Measurements from ENCODE around the gene ZAR1.
"Not testable (repeated sequence)": the region's sequence is repeated elsewhere in the genome, so short reads cannot be mapped to it uniquely, and the experiment has no call there.

The ZAR1 gene

GRCh38 chr4:48451656-48452055 is 38.4 kb upstream of the ZAR1 start:
- not testable (repeated sequence) for H2BK5ac ChIP-seq (ENCODE audit: low read length); H3K18ac ChIP-seq (ENCODE audit: low read length); H3K56ac ChIP-seq (ENCODE audit: low read length); H3K27me3 ChIP-seq (ENCODE audit: insufficient read depth, low read length, poor library complexity); DNase-seq; H3K4me2 ChIP-seq (ENCODE audit: low read length); H4K8ac ChIP-seq (ENCODE audit: low read depth, low read length); H3K4me3 ChIP-seq (ENCODE audit: low read length); H3K79me1 ChIP-seq (ENCODE audit: low read length); H3K27ac ChIP-seq (ENCODE audit: low read depth, low read length); H3K9ac ChIP-seq (ENCODE audit: low read length); H3K4ac ChIP-seq (ENCODE audit: low read depth, low read length); H3K36me3 ChIP-seq (ENCODE audit: control insufficient read depth, insufficient read depth, low read length); H4K5ac ChIP-seq (ENCODE audit: low read length); H2AK5ac ChIP-seq (ENCODE audit: low read length); H3K4me1 ChIP-seq (ENCODE audit: control insufficient read depth, low read depth, low read length); H3K79me2 ChIP-seq (ENCODE audit: control insufficient read depth, insufficient read depth, low read length); H2BK15ac ChIP-seq (replicated peaks; ENCODE audit: low read depth); H3K23ac ChIP-seq (ENCODE audit: low read length); H2BK120ac ChIP-seq (ENCODE audit: low read depth, low read length)
- WGBS (ENCODE audit: extremely low coverage, insufficient coverage, low lambda C conversion rate) = no CpG with 5 or more reads among the region's 3 CpGs

- WGBS (ENCODE audit: extremely low coverage, insufficient coverage, low lambda C conversion rate) = no CpG with 5 or more reads among the region's 2 CpGs
Measured at GRCh38 chr4:48454591-48454990, 35.5 kb upstream of the ZAR1 start.

GRCh38 chr4:48461000-48461399 is 29.1 kb upstream of the ZAR1 start:
- Histone ChIP-seq H2AK5ac (ENCODE audit: low read length) (no peak overlapping the region), H2BK15ac (replicated peaks; ENCODE audit: low read depth) (no peak overlapping the region), H3K4ac (ENCODE audit: low read depth, low read length) (no peak overlapping the region), H3K79me2 (ENCODE audit: control insufficient read depth, insufficient read depth, low read length) (no peaks in the 10 kb centered on the region), H3K56ac (ENCODE audit: low read length) (no peak overlapping the region), H3K23ac (ENCODE audit: low read length) (no peak overlapping the region), H2BK120ac (ENCODE audit: low read depth, low read length) (no peak overlapping the region), H3K4me1 (ENCODE audit: control insufficient read depth, low read depth, low read length) (no peaks in the 10 kb centered on the region), H3K4me2 (ENCODE audit: low read length) (no peak overlapping the region), H3K36me3 (ENCODE audit: control insufficient read depth, insufficient read depth, low read length) (no peaks in the 10 kb centered on the region), H3K4me3 (ENCODE audit: low read length) (no peak overlapping the region), H3K18ac (ENCODE audit: low read length) (no peak overlapping the region), H4K8ac (ENCODE audit: low read depth, low read length) (no peak overlapping the region), H2BK5ac (ENCODE audit: low read length) (no peak overlapping the region), H4K5ac (ENCODE audit: low read length) (no peak overlapping the region), H3K9ac (ENCODE audit: low read length) (no peak overlapping the region), H3K79me1 (ENCODE audit: low read length) (no peaks in the 10 kb centered on the region), H3K27ac (ENCODE audit: low read depth, low read length) (no peak overlapping the region), H3K27me3 (ENCODE audit: insufficient read depth, low read length, poor library complexity) (peaks cover 1% of the 10 kb centered on the region)
- peak; percentile 70 for DNase-seq

More at GRCh38 chr4:48454591-48454990, 35.5 kb upstream of the ZAR1 start:
- Histone ChIP-seq H3K4me1 (ENCODE audit: control insufficient read depth, low read depth, low read length) (no peaks in the 10 kb centered on the region), H3K27me3 (ENCODE audit: insufficient read depth, low read length, poor library complexity) (no peaks in the 10 kb centered on the region), H3K27ac (ENCODE audit: low read depth, low read length) (no peak overlapping the region), H4K5ac (ENCODE audit: low read length) (no peak overlapping the region), H2BK15ac (replicated peaks; ENCODE audit: low read depth) (no peak overlapping the region), H3K79me1 (ENCODE audit: low read length) (no peaks in the 10 kb centered on the region), H3K23ac (ENCODE audit: low read length) (no peak overlapping the region), H2AK5ac (ENCODE audit: low read length) (no peak overlapping the region), H3K4me3 (ENCODE audit: low read length) (no peak overlapping the region), H3K18ac (ENCODE audit: low read length) (no peak overlapping the region), H3K79me2 (ENCODE audit: control insufficient read depth, insufficient read depth, low read length) (no peaks in the 10 kb centered on the region), H3K36me3 (ENCODE audit: control insufficient read depth, insufficient read depth, low read length) (no peaks in the 10 kb centered on the region), H3K4me2 (ENCODE audit: low read length) (no peak overlapping the region), H3K56ac (ENCODE audit: low read length) (no peak overlapping the region), H4K8ac (ENCODE audit: low read depth, low read length) (no peak overlapping the region), H2BK5ac (ENCODE audit: low read length) (no peak overlapping the region), H2BK120ac (ENCODE audit: low read depth, low read length) (no peak overlapping the region), H3K9ac (ENCODE audit: low read length) (no peak overlapping the region), H3K4ac (ENCODE audit: low read depth, low read length) (no peak overlapping the region)
- no peak for DNase-seq

- H3K79me1 ChIP-seq (ENCODE audit: low read length) = no peaks in the 10 kb centered on the region
- no peak for DNase-seq
- H3K27me3 ChIP-seq (ENCODE audit: insufficient read depth, low read length, poor library complexity) = peaks cover 1% of the 10 kb centered on the region
- no CpG with 5 or more reads among the region's 5 CpGs for WGBS (ENCODE audit: extremely low coverage, insufficient coverage, low lambda C conversion rate)
- H2BK15ac ChIP-seq (replicated peaks; ENCODE audit: low read depth) = no peak overlapping the region
- H3K4me3 ChIP-seq (ENCODE audit: low read length) = no peak overlapping the region
- no peak overlapping the region for H3K27ac ChIP-seq (ENCODE audit: low read depth, low read length)
- no peak overlapping the region for H3K56ac ChIP-seq (ENCODE audit: low read length)
- H3K23ac ChIP-seq (ENCODE audit: low read length) = no peak overlapping the region
- no peak overlapping the region for H2BK5ac ChIP-seq (ENCODE audit: low read length)
- no peak overlapping the region for H3K4me2 ChIP-seq (ENCODE audit: low read length)
- no peak overlapping the region for H3K4ac ChIP-seq (ENCODE audit: low read depth, low read length)
- no peak overlapping the region for H2BK120ac ChIP-seq (ENCODE audit: low read depth, low read length)
- no peak overlapping the region for H2AK5ac ChIP-seq (ENCODE audit: low read length)
- H4K5ac ChIP-seq (ENCODE audit: low read length) = no peak overlapping the region
- no peaks in the 10 kb centered on the region for H3K36me3 ChIP-seq (ENCODE audit: control insufficient read depth, insufficient read depth, low read length)
- no peak overlapping the region for H3K9ac ChIP-seq (ENCODE audit: low read length)
- H3K4me1 ChIP-seq (ENCODE audit: control insufficient read depth, low read depth, low read length) = no peaks in the 10 kb centered on the region
- no peak overlapping the region for H4K8ac ChIP-seq (ENCODE audit: low read depth, low read length)
- no peak overlapping the region for H3K18ac ChIP-seq (ENCODE audit: low read length)
- H3K79me2 ChIP-seq (ENCODE audit: control insufficient read depth, insufficient read depth, low read length) = no peaks in the 10 kb centered on the region
Measured at GRCh38 chr4:48462363-48462762, 27.7 kb upstream of the ZAR1 start.

GRCh38 chr4:48467442-48467841 is 22.6 kb upstream of the ZAR1 start:
- no peak overlapping the region for H3K4me2 ChIP-seq (ENCODE audit: low read length)
- no peaks in the 10 kb centered on the region for H3K79me1 ChIP-seq (ENCODE audit: low read length)
- no peak overlapping the region for H2BK15ac ChIP-seq (replicated peaks; ENCODE audit: low read depth)
- H3K4me1 ChIP-seq (ENCODE audit: control insufficient read depth, low read depth, low read length) = no peaks in the 10 kb centered on the region
- no peak overlapping the region for H2AK5ac ChIP-seq (ENCODE audit: low read length)
- DNase-seq = no peak
- H3K56ac ChIP-seq (ENCODE audit: low read length) = no peak overlapping the region
- no peak overlapping the region for H2BK5ac ChIP-seq (ENCODE audit: low read length)
- no peak overlapping the region for H3K4me3 ChIP-seq (ENCODE audit: low read length)
- WGBS (ENCODE audit: extremely low coverage, insufficient coverage, low lambda C conversion rate) = no CpG with 5 or more reads among the region's 2 CpGs
- no peak overlapping the region for H2BK120ac ChIP-seq (ENCODE audit: low read depth, low read length)
- no peak overlapping the region for H3K9ac ChIP-seq (ENCODE audit: low read length)
- H4K8ac ChIP-seq (ENCODE audit: low read depth, low read length) = no peak overlapping the region
- no peak overlapping the region for H3K4ac ChIP-seq (ENCODE audit: low read depth, low read length)
- H3K27ac ChIP-seq (ENCODE audit: low read depth, low read length) = no peak overlapping the region
- no peaks in the 10 kb centered on the region for H3K79me2 ChIP-seq (ENCODE audit: control insufficient read depth, insufficient read depth, low read length)
- H4K5ac ChIP-seq (ENCODE audit: low read length) = no peak overlapping the region
- no peaks in the 10 kb centered on the region for H3K27me3 ChIP-seq (ENCODE audit: insufficient read depth, low read length, poor library complexity)
- H3K23ac ChIP-seq (ENCODE audit: low read length) = no peak overlapping the region
- H3K18ac ChIP-seq (ENCODE audit: low read length) = no peak overlapping the region
- no peaks in the 10 kb centered on the region for H3K36me3 ChIP-seq (ENCODE audit: control insufficient read depth, insufficient read depth, low read length)

GRCh38 chr4:48467891-48468290 is 22.2 kb upstream of the ZAR1 start:
- Histone ChIP-seq H3K4me1 (ENCODE audit: control insufficient read depth, low read depth, low read length) (no peaks in the 10 kb centered on the region), H3K4ac (ENCODE audit: low read depth, low read length) (no peak overlapping the region), H3K27ac (ENCODE audit: low read depth, low read length) (no peak overlapping the region), H3K18ac (ENCODE audit: low read length) (no peak overlapping the region), H2BK120ac (ENCODE audit: low read depth, low read length) (no peak overlapping the region), H3K79me2 (ENCODE audit: control insufficient read depth, insufficient read depth, low read length) (no peaks in the 10 kb centered on the region), H4K8ac (ENCODE audit: low read depth, low read length) (no peak overlapping the region), H2BK5ac (ENCODE audit: low read length) (no peak overlapping the region), H3K79me1 (ENCODE audit: low read length) (no peaks in the 10 kb centered on the region), H3K4me2 (ENCODE audit: low read length) (no peak overlapping the region), H2AK5ac (ENCODE audit: low read length) (no peak overlapping the region), H2BK15ac (replicated peaks; ENCODE audit: low read depth) (no peak overlapping the region), H3K23ac (ENCODE audit: low read length) (no peak overlapping the region), H4K5ac (ENCODE audit: low read length) (no peak overlapping the region), H3K27me3 (ENCODE audit: insufficient read depth, low read length, poor library complexity) (no peaks in the 10 kb centered on the region), H3K36me3 (ENCODE audit: control insufficient read depth, insufficient read depth, low read length) (no peaks in the 10 kb centered on the region), H3K9ac (ENCODE audit: low read length) (no peak overlapping the region), H3K56ac (ENCODE audit: low read length) (no peak overlapping the region), H3K4me3 (ENCODE audit: low read length) (no peak overlapping the region)
- no peak for DNase-seq
- WGBS (ENCODE audit: extremely low coverage, insufficient coverage, low lambda C conversion rate) = no CpG with 5 or more reads among the region's 5 CpGs
